Nucleus accumbens (tissue), 56 donors: ENCODE results near the gene KRT34.

Source experiments
- DNase-seq, 56 donors: peaks; one replicate each; lab custom pipeline; 2025; lab: John Stamatoyannopoulos, UW

KRT34 gene

GRCh38 chr17:41334385-41335305, 47.5 kb downstream of the KRT34 start:
- DNase-seq, result no peak

GRCh38 chr17:41333836-41334235, 48.3 kb downstream of the KRT34 start:
- DNase-seq, result no peak

GRCh38 chr17:41333098-41333497, 49.0 kb downstream of the KRT34 start:
- no peak for DNase-seq

GRCh38 chr17:41332239-41332638, 49.9 kb downstream of the KRT34 start:
- no peak for DNase-seq

GRCh38 chr17:41331606-41332005, 50.5 kb downstream of the KRT34 start:
- no peak for DNase-seq

GRCh38 chr17:41329279-41329948, 52.7 kb downstream of the KRT34 start:
- peak in 9 of 56 donors; percentile 6 to 28 (median 14) for DNase-seq

- no peak for DNase-seq
These were observed 53.9 kb downstream of the KRT34 start for GRCh38 chr17:41328207-41328606.
